22Rv1 (cell line): ENCODE data around the gene KCND2.

ENCODE experiments used
- CTCF ChIP-seq: fragments of 450-650 bp; IDR thresholded peaks from 2 replicates; pipeline ENCODE4 v1.5.1; 2017; ENCODE audit warnings: mild to moderate bottlenecking
- ZFX ChIP-seq: fragments of 450-650 bp; IDR thresholded peaks from 2 replicates; pipeline ENCODE4 v1.6.1; 2017; ENCODE audit warnings: antibody characterized with exemption, borderline replicate concordance

- no peak for TF ChIP-seq CTCF
- TF ChIP-seq ZFX = no peak
These were observed 520.4 kb downstream of the KCND2 start for GRCh38 chr7:120793213-120793936.
